ENCODE results near the gene NUDT3.

The NUDT3 gene

GRCh38 chr6:34343806-34344205 lies 48.7 kb downstream of the NUDT3 start:
- Histone ChIP-seq H3K4me1 (ENCODE audit: control insufficient read depth, insufficient read depth, low read length) (peaks cover 9% of the 10 kb centered on the region), H3K4me3 (ENCODE audit: low read length in 2 of 2) (no peak overlapping the region), H3K27ac (ENCODE audit: low read length) (no peak overlapping the region), H3K9me3 (ENCODE audit: control insufficient read depth in 2 of 2, low read length in 2 of 2) (no peaks in the 10 kb centered on the region), H3K27me3 (ENCODE audit: control insufficient read depth in 1 of 2, insufficient read depth in 2 of 2, low read length in 2 of 2) (no peaks in the 10 kb centered on the region), H3K36me3 (ENCODE audit: control insufficient read depth in 2 of 2, insufficient read depth in 2 of 2, low read length in 2 of 2) (no peaks in the 10 kb centered on the region), H3K9ac (ENCODE audit: low read length in 2 of 2) (no peak overlapping the region)

DNA sequence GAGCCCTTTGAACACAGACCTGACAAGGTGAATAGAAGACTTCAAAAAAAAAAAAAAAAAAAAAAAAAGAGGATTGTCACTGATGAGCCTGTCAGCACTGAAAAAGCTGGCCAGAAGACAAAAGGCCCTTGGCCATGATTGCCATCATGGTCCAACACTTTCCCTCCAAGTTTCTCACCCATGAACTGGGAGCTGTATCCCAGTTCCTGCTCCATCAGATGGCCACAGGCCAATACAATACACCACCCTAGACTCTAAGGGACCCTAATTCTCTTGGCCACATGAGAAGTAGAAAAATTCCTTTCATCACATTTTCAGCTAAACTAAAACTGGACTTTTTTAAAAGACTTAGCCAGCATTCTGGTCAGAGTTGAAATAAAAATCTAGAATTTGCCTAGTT lies 50.2 kb downstream of the NUDT3 start:
- no peak overlapping the region for H3K9ac ChIP-seq (ENCODE audit: low read length in 2 of 2)
- peaks cover 14% of the 10 kb centered on the region for H3K4me1 ChIP-seq (ENCODE audit: control insufficient read depth, insufficient read depth, low read length)
- no peak overlapping the region for H3K27ac ChIP-seq (ENCODE audit: low read length)
- no peak overlapping the region for H3K4me3 ChIP-seq (ENCODE audit: low read length in 2 of 2)
- no peaks in the 10 kb centered on the region for H3K27me3 ChIP-seq (ENCODE audit: control insufficient read depth in 1 of 2, insufficient read depth in 2 of 2, low read length in 2 of 2)
- no peaks in the 10 kb centered on the region for H3K36me3 ChIP-seq (ENCODE audit: control insufficient read depth in 2 of 2, insufficient read depth in 2 of 2, low read length in 2 of 2)
- H3K9me3 ChIP-seq (ENCODE audit: control insufficient read depth in 2 of 2, low read length in 2 of 2): no peaks in the 10 kb centered on the region

DNA sequence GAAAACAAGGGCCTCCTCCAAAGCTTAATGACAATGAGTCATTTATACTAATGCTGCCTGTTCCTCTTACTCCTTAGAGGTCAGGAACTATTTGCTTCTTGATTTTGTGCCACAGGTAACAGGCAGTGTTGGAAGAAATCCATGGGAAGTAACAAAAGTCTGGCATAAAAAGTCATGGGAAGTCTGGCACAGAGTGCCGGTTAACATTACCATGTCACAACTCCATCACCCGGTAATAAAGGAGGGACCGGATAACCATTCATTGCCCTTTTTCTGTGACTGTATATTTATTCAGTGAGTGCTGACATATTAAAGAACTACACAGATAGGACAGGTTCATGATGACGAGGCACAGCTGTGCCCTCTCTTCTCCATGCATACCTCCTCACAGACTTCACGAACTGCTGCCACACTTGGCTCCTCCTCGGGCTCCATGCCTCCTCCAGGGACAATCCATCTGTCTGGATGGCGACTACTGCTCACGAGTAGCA lies 50.9 kb downstream of the NUDT3 start:
- H3K36me3 ChIP-seq (ENCODE audit: control insufficient read depth in 2 of 2, insufficient read depth in 2 of 2, low read length in 2 of 2): no peaks in the 10 kb centered on the region
- H3K4me3 ChIP-seq (ENCODE audit: low read length in 2 of 2): no peak overlapping the region
- no peaks in the 10 kb centered on the region for H3K27me3 ChIP-seq (ENCODE audit: control insufficient read depth in 1 of 2, insufficient read depth in 2 of 2, low read length in 2 of 2)
- H3K27ac ChIP-seq (ENCODE audit: low read length): no peak overlapping the region
- no peaks in the 10 kb centered on the region for H3K9me3 ChIP-seq (ENCODE audit: control insufficient read depth in 2 of 2, low read length in 2 of 2)
- peaks cover 14% of the 10 kb centered on the region for H3K4me1 ChIP-seq (ENCODE audit: control insufficient read depth, insufficient read depth, low read length)
- H3K9ac ChIP-seq (ENCODE audit: low read length in 2 of 2): no peak overlapping the region

DNA sequence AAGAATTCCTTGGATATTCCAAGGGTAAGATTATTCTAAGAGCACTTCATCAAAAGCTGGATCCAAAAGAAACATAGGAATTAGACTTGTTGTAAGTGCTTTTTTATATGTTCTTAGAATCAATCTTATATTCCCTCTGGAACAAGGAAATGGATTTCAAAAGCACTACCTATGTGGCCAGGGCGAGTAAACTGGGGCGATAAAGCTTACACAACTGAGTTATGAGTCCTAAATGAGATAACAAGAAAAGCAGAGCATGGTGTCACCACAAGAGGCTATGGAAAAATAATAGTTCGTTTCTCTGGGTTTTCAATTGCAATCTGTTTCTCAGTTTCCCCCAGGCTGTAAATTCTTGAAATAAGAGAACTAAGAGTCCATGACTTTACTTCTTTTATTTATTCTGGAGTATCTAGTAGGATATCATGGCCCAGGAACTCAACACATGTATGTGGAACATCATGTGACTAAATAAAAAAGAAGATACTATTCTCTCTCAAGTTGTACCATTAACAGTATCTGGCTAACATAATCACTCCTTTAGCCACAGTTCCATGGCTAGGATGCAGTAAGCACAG lies 51.5 kb downstream of the NUDT3 start:
- Histone ChIP-seq H3K9me3 (ENCODE audit: control insufficient read depth in 2 of 2, low read length in 2 of 2) (no peaks in the 10 kb centered on the region), H3K9ac (ENCODE audit: low read length in 2 of 2) (no peak overlapping the region), H3K4me1 (ENCODE audit: control insufficient read depth, insufficient read depth, low read length) (peaks cover 14% of the 10 kb centered on the region), H3K27ac (ENCODE audit: low read length) (no peak overlapping the region), H3K36me3 (ENCODE audit: control insufficient read depth in 2 of 2, insufficient read depth in 2 of 2, low read length in 2 of 2) (no peaks in the 10 kb centered on the region), H3K4me3 (ENCODE audit: low read length in 2 of 2) (no peak overlapping the region), H3K27me3 (ENCODE audit: control insufficient read depth in 1 of 2, insufficient read depth in 2 of 2, low read length in 2 of 2) (no peaks in the 10 kb centered on the region)

DNA sequence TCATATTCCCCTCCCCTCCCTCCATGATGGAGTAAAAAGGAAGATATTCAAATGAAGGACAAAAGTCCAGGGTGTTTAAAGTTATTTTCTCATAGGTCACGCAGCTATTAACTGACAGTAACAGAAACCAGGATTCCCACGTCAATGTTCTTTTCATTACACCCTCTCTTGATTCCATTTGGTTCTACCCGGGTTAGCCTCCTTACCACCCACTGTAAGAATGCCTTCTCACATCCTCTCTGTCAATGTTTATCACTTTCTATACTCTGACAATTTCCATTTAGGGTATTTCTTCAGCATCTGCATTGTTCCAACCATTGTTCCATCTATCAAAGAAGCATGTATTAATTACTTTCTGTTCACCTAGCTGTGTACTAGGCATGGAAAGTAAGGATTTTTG lies 52.1 kb downstream of the NUDT3 start:
- peaks cover 14% of the 10 kb centered on the region for H3K4me1 ChIP-seq (ENCODE audit: control insufficient read depth, insufficient read depth, low read length)
- H3K27ac ChIP-seq (ENCODE audit: low read length): no peak overlapping the region
- H3K4me3 ChIP-seq (ENCODE audit: low read length in 2 of 2): no peak overlapping the region
- no peak overlapping the region for H3K9ac ChIP-seq (ENCODE audit: low read length in 2 of 2)
- H3K36me3 ChIP-seq (ENCODE audit: control insufficient read depth in 2 of 2, insufficient read depth in 2 of 2, low read length in 2 of 2): no peaks in the 10 kb centered on the region
- no peaks in the 10 kb centered on the region for H3K27me3 ChIP-seq (ENCODE audit: control insufficient read depth in 1 of 2, insufficient read depth in 2 of 2, low read length in 2 of 2)
- no peaks in the 10 kb centered on the region for H3K9me3 ChIP-seq (ENCODE audit: control insufficient read depth in 2 of 2, low read length in 2 of 2)

GRCh38 chr6:34339971-34340370 lies 52.5 kb downstream of the NUDT3 start:
- Histone ChIP-seq H3K9me3 (ENCODE audit: control insufficient read depth in 2 of 2, low read length in 2 of 2) (no peaks in the 10 kb centered on the region), H3K4me3 (ENCODE audit: low read length in 2 of 2) (no peak overlapping the region), H3K36me3 (ENCODE audit: control insufficient read depth in 2 of 2, insufficient read depth in 2 of 2, low read length in 2 of 2) (no peaks in the 10 kb centered on the region), H3K27me3 (ENCODE audit: control insufficient read depth in 1 of 2, insufficient read depth in 2 of 2, low read length in 2 of 2) (no peaks in the 10 kb centered on the region), H3K4me1 (ENCODE audit: control insufficient read depth, insufficient read depth, low read length) (peaks cover 14% of the 10 kb centered on the region), H3K27ac (ENCODE audit: low read length) (no peak overlapping the region), H3K9ac (ENCODE audit: low read length in 2 of 2) (no peak overlapping the region)

GRCh38 chr6:34339432-34339831 lies 53.0 kb downstream of the NUDT3 start:
- Histone ChIP-seq H3K27me3 (ENCODE audit: control insufficient read depth in 1 of 2, insufficient read depth in 2 of 2, low read length in 2 of 2) (no peaks in the 10 kb centered on the region), H3K9ac (ENCODE audit: low read length in 2 of 2) (no peak overlapping the region), H3K27ac (ENCODE audit: low read length) (no peak overlapping the region), H3K36me3 (ENCODE audit: control insufficient read depth in 2 of 2, insufficient read depth in 2 of 2, low read length in 2 of 2) (no peaks in the 10 kb centered on the region), H3K4me1 (ENCODE audit: control insufficient read depth, insufficient read depth, low read length) (peaks cover 14% of the 10 kb centered on the region), H3K9me3 (ENCODE audit: control insufficient read depth in 2 of 2, low read length in 2 of 2) (no peaks in the 10 kb centered on the region), H3K4me3 (ENCODE audit: low read length in 2 of 2) (no peak overlapping the region)

- H3K27me3 ChIP-seq (ENCODE audit: control insufficient read depth in 1 of 2, insufficient read depth in 2 of 2, low read length in 2 of 2): no peaks in the 10 kb centered on the region
- no peak overlapping the region for H3K27ac ChIP-seq (ENCODE audit: low read length)
- no peak overlapping the region for H3K9ac ChIP-seq (ENCODE audit: low read length in 2 of 2)
- peaks cover 16% of the 10 kb centered on the region for H3K4me1 ChIP-seq (ENCODE audit: control insufficient read depth, insufficient read depth, low read length)
- H3K9me3 ChIP-seq (ENCODE audit: control insufficient read depth in 2 of 2, low read length in 2 of 2): no peaks in the 10 kb centered on the region
- H3K4me3 ChIP-seq (ENCODE audit: low read length in 2 of 2): no peak overlapping the region
- no peaks in the 10 kb centered on the region for H3K36me3 ChIP-seq (ENCODE audit: control insufficient read depth in 2 of 2, insufficient read depth in 2 of 2, low read length in 2 of 2)
These were observed 53.7 kb downstream of the NUDT3 start for GRCh38 chr6:34338811-34339210.

GRCh38 chr6:34338377-34338776 lies 54.1 kb downstream of the NUDT3 start:
- peaks cover 0 to 2% of the 10 kb centered on the region in 2 donors for H3K36me3 ChIP-seq (ENCODE audit: control insufficient read depth in 2 of 2, insufficient read depth in 2 of 2, low read length in 2 of 2)
- no peaks in the 10 kb centered on the region for H3K9me3 ChIP-seq (ENCODE audit: control insufficient read depth in 2 of 2, low read length in 2 of 2)
- H3K4me1 ChIP-seq (ENCODE audit: control insufficient read depth, insufficient read depth, low read length): peaks cover 16% of the 10 kb centered on the region
- no peak overlapping the region for H3K4me3 ChIP-seq (ENCODE audit: low read length in 2 of 2)
- H3K27me3 ChIP-seq (ENCODE audit: control insufficient read depth in 1 of 2, insufficient read depth in 2 of 2, low read length in 2 of 2): no peaks in the 10 kb centered on the region
- no peak overlapping the region for H3K27ac ChIP-seq (ENCODE audit: low read length)
- no peak overlapping the region for H3K9ac ChIP-seq (ENCODE audit: low read length in 2 of 2)

DNA sequence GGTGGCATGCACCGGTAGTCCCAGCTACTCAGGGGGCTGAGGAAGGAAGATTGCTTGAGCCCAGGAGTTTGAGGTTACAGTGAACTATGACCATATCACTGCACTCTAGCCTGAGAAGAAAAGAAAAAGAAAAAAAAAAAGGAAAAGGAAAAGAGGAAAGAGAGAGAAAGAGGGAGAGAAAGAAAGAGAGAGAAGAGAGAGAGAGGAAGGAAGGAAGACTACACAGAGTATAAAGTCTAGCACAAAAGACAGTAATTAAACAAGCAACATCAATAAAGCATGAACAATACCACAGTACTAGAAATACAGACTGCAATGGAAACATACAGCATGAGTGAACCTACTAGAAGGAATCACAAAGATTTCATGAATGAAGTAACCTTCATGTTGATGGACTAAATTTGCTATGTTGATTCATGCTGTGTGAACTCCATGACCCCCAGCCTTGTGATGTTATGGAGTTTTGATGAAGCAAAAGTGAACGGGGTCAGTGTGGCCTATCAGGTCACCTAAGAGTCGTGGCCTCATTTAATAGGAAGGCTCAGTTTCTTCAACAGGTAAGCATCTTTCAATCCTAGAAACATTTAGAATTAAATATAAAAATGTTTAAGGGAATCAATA lies 57.6 kb downstream of the NUDT3 start:
- no peak overlapping the region for H3K27ac ChIP-seq (ENCODE audit: low read length)
- peaks cover 2% of the 10 kb centered on the region in 2 donors for H3K36me3 ChIP-seq (ENCODE audit: control insufficient read depth in 2 of 2, insufficient read depth in 2 of 2, low read length in 2 of 2)
- no peak overlapping the region for H3K9ac ChIP-seq (ENCODE audit: low read length in 2 of 2)
- H3K27me3 ChIP-seq (ENCODE audit: control insufficient read depth in 1 of 2, insufficient read depth in 2 of 2, low read length in 2 of 2): no peaks in the 10 kb centered on the region
- no peaks in the 10 kb centered on the region for H3K9me3 ChIP-seq (ENCODE audit: control insufficient read depth in 2 of 2, low read length in 2 of 2)
- H3K4me1 ChIP-seq (ENCODE audit: control insufficient read depth, insufficient read depth, low read length): peaks cover 8% of the 10 kb centered on the region
- H3K4me3 ChIP-seq (ENCODE audit: low read length in 2 of 2): no peak overlapping the region

DNA sequence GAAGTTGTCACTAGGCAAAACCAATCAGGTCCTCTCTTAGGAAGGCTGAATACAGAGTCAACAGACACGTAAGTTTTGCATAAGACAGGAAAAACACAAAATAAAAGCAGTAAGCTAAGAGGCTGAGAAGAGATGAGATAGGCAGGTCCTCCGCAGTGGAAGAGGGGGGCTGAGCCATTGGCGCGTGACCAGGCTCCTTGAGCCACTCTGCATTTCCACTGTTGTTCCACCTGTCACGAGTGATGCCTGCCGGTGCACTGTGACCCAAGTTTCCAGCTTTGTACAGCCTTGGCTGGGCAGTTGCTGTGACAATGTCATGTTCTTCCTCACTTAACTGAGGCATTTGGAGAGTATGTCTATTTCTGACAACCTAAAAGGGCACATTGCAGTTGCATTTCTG lies 58.6 kb downstream of the NUDT3 start:
- Histone ChIP-seq H3K27ac (ENCODE audit: low read length) (no peak overlapping the region), H3K4me1 (ENCODE audit: control insufficient read depth, insufficient read depth, low read length) (peaks cover 8% of the 10 kb centered on the region)

More for the DNA sequence above, 58.6 kb downstream of the NUDT3 start:
- Histone ChIP-seq H3K4me3 (ENCODE audit: low read length in 2 of 2) (no peak overlapping the region), H3K27me3 (ENCODE audit: control insufficient read depth in 1 of 2, insufficient read depth in 2 of 2, low read length in 2 of 2) (no peaks in the 10 kb centered on the region), H3K36me3 (ENCODE audit: control insufficient read depth in 2 of 2, insufficient read depth in 2 of 2, low read length in 2 of 2) (peaks cover 2% of the 10 kb centered on the region in 2 donors), H3K9ac (ENCODE audit: low read length in 2 of 2) (no peak overlapping the region), H3K9me3 (ENCODE audit: control insufficient read depth in 2 of 2, low read length in 2 of 2) (no peaks in the 10 kb centered on the region)

All from stomach smooth muscle (tissue), 2 donors.